ENCODE results near the gene ADAM15.

Gene ADAM15

DNA sequence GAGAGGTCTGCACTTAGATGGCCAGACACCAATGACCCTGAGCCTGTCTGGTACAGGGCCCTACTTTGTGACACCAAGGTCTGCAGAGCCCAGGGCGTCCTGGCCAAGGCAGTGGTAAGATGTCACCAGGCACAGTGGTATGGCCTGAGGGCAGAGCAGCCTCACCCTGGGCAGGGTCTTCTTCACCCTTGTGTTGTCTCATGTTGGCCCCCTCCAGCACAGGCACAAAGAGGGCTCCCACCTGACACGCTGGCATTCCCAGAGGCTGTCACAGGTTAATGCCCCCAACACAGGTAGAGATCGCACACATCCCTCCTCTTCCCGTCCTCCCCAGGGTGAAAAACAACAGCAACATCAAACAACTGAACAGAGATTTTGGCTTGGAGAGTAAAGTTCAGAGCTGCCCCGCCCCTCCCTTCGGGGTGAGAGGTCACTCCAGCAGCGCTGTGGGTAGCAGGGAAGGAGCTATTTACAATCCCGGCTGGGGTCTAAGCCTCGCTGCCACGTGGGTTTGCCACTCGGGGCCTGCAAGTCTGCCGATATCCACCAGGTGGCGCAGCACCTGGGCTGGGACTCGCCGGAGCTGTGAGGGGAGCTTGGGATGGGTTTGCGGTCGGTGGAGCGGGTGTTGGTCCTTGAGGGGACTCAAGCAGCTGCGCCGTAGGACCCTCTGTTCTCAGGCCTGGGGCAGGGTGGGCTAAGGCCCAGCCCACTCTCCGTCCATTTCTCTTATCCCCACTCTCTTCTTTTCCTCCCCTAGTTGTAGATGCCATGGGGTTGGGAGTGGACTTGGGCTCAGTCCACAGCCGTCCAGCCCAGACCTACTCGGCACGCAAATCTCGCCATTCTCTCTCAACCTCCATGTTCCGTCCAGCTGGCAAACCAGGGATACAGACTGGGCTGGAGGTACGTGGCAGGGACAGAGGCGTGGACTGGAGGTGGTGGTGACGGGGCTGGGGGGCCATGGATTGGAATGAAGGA, 40.2 kb downstream of the ADAM15 start:
- peak; percentile 97 for TF ChIP-seq CTCF (IDR thresholded peaks at IDR 0.05; ENCODE audit: control insufficient read depth, extremely low read depth, insufficient read depth)
- no peak overlapping the region for H3K4me3 ChIP-seq (ENCODE audit: low read depth, low read length)
- no peak for DNase-seq (ENCODE audit: low read depth)

- no peak overlapping the region for H3K4me3 ChIP-seq (ENCODE audit: low read depth, low read length)
- no peak for DNase-seq (ENCODE audit: low read depth)
- TF ChIP-seq CTCF (IDR thresholded peaks at IDR 0.05; ENCODE audit: control insufficient read depth, extremely low read depth, insufficient read depth): no peak
These were observed 41.0 kb downstream of the ADAM15 start for GRCh38 chr1:155092131-155092530.

DNA sequence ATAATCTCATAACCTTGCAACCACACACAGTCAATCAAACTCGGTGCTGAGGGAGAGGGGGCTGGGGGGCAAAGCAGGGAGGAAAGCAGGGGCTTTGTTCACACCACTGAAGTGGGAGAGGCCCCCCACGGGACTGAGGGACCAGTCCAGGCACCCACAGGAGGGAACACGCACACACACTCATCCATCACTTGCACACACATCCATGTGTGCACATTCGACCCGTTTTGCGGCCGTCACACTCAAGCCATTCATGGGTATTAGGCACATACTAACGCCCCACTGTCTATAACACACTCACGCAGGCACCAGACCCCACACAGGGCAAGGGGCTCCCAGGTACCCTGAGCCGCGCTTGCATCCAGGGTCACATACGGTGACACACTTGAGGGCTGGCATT, 41.5 kb downstream of the ADAM15 start:
- no peak for TF ChIP-seq CTCF (IDR thresholded peaks at IDR 0.05; ENCODE audit: control insufficient read depth, extremely low read depth, insufficient read depth)
- DNase-seq (ENCODE audit: low read depth): no peak
- H3K4me3 ChIP-seq (ENCODE audit: low read depth, low read length): no peak overlapping the region

DNA sequence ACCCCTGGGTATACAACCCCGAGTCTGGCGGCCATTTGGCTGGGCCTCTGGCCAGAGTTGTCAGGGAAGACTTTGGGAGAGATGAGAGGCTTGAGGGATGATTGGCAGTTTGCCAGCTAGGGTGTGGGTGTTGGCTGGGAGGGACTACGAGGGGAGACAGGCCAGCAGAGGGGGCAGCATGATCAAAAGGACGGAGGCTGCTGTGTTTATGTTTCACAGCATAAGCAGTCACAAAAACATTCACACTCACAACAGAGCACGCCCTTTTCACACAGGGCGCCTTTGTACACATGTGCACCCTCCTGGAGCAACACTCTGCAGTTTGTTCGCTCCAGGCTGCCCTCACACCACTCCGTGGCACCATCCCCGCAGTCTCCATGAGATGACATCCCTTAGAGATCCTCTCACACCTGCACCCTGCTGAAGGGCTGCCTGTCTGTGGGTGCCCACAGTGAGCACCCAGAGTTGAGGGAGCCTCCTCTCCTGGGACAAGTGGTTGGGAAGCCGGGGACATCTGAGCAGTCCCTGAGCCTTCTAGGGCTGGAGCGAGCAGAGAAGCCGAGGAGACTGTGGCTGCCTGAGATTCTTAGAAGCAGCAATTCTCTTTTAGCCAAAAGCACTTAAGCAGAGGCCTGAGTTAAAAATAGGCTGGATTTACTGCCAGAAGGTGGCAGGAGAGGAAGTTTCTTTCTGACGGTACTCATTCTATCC, 43.0 kb downstream of the ADAM15 start:
- TF ChIP-seq CTCF (IDR thresholded peaks at IDR 0.05; ENCODE audit: control insufficient read depth, extremely low read depth, insufficient read depth): peak; percentile 65
- no peak overlapping the region for H3K4me3 ChIP-seq (ENCODE audit: low read depth, low read length)
- no peak for DNase-seq (ENCODE audit: low read depth)

- TF ChIP-seq CTCF (IDR thresholded peaks at IDR 0.05; ENCODE audit: control insufficient read depth, extremely low read depth, insufficient read depth): no peak
- H3K4me3 ChIP-seq (ENCODE audit: low read depth, low read length): no peak overlapping the region
- no peak for DNase-seq (ENCODE audit: low read depth)
These were observed 43.5 kb downstream of the ADAM15 start for GRCh38 chr1:155094622-155094948.

DNA sequence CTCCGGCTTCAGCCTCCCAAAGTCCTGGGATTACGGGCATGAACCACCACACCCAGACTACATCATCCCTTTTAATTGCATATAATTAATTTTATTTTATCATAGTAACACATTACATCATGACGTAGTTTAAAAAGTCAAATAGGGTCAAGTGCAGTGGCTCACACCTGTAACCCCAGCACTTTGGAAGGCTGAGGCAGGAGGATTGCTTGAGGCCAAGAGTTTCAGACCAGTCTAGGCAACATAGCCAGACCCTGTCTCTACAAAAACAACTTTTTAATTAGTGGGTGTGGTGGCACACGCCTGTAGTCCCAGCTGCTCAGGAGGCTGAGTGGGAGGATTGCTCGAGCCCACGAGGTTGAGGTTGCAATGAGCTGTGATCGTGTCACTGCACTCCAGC, 48.2 kb downstream of the ADAM15 start:
- H3K4me3 ChIP-seq (ENCODE audit: low read depth, low read length): no peak overlapping the region
- no peak for TF ChIP-seq CTCF (IDR thresholded peaks at IDR 0.05; ENCODE audit: control insufficient read depth, extremely low read depth, insufficient read depth)
- DNase-seq (ENCODE audit: low read depth): no peak
